ENCODE data around the gene ATP6V0C.

- TF ChIP-seq CTCF (IDR thresholded peaks at IDR 0.05) (no peak), TEAD4 (CRISPR knock-in tag; IDR thresholded peaks at IDR 0.05) (no peak), MAX (CRISPR knock-in tag; IDR thresholded peaks at IDR 0.05) (no peak), ZNF232 (CRISPR knock-in tag; IDR thresholded peaks at IDR 0.05) (no peak), SP1 (CRISPR knock-in tag; conservative IDR thresholded peaks at IDR 0.05) (no peak), USF2 (CRISPR knock-in tag; IDR thresholded peaks at IDR 0.05) (no peak), ZNF416 (CRISPR knock-in tag; IDR thresholded peaks at IDR 0.05) (no peak), ZBTB43 (CRISPR knock-in tag; IDR thresholded peaks at IDR 0.05) (no peak), ZNF423 (CRISPR knock-in tag; IDR thresholded peaks at IDR 0.05) (no peak), CREB1 (CRISPR knock-in tag; IDR thresholded peaks at IDR 0.05) (no peak), ETV6 (CRISPR knock-in tag; IDR thresholded peaks at IDR 0.05) (no peak), TP53 (CRISPR knock-in tag; IDR thresholded peaks at IDR 0.05) (no peak), GRHL2 (CRISPR knock-in tag; IDR thresholded peaks at IDR 0.05; ENCODE audit: insufficient replicate concordance, severe bottlenecking) (no peak)
These were observed 29.5 kb upstream of the ATP6V0C start for GRCh38 chr16:2483939-2484897.
